ENCODE data around the gene OSBPL2. TPM values are rescaled to one million over a fixed set of nuclear protein-coding genes. Genes with fewer than 3 reads are reported as not detected.

OSBPL2 gene
- total and polyA plus RNA-seq, 2 donors (not counting 1 experiment from before 2014, with no cell fraction given): 28.1 to 74.3 TPM

- Mint-ChIP-seq H3K27ac (no peak overlapping the region), H3K27me3 (no peaks in the 10 kb centered on the region), H3K9me3 (ENCODE audit: insufficient read depth) (no peaks in the 10 kb centered on the region), H3K4me3 (no peak overlapping the region), H3K4me1 (peaks cover 8% of the 10 kb centered on the region)
- ChIA-PET CTCF (no interaction called here), POLR2A (no interaction called here)
- no peak for ATAC-seq (ENCODE audit: low read depth)
- Histone ChIP-seq H3K4me1 (ENCODE audit: control insufficient read depth in 2 of 2, insufficient read depth in 2 of 2, low read length in 2 of 2) (no peaks in the 10 kb centered on the region), H2AFZ (ENCODE audit: insufficient read depth, low read depth, low read length, poor library complexity, severe bottlenecking) (no peak overlapping the region), H3K36me3 (replicated peaks in 1 of 2; ENCODE audit: control extremely low read depth in 1 of 2, control insufficient read depth in 1 of 2, extremely low read depth in 1 of 2, insufficient read depth in 2 of 2, low read length in 1 of 2) (peaks cover 4 to 43% of the 10 kb centered on the region in 2 experiments), H3K27me3 (replicated peaks in 1 of 4; ENCODE audit: control extremely low read depth in 1 of 4, control insufficient read depth in 3 of 4, insufficient read depth in 4 of 4, low read length in 3 of 4) (no peaks in the 10 kb centered on the region), H3K79me2 (ENCODE audit: control insufficient read depth, insufficient read depth, low read length) (peaks cover 49% of the 10 kb centered on the region), H3K9me3 (ENCODE audit: control extremely low read depth in 1 of 3, control insufficient read depth in 2 of 3, insufficient read depth in 1 of 3, low read length in 2 of 3) (no peaks in the 10 kb centered on the region), H4K20me1 (ENCODE audit: control insufficient read depth, insufficient read depth, low read length, poor library complexity, severe bottlenecking) (peaks cover 17% of the 10 kb centered on the region), H3K27ac (ENCODE audit: low read length in 2 of 2) (no peak overlapping the region), H3K9ac (ENCODE audit: low read length) (no peak overlapping the region), H3K4me2 (replicated peaks; ENCODE audit: low read depth, low read length, poor library complexity, severe bottlenecking) (no peak overlapping the region), H3K4me3 (ENCODE audit: control extremely low read depth in 1 of 5, extremely low read depth in 1 of 5, insufficient read depth in 1 of 5, low read depth in 2 of 5, low read length in 4 of 5) (no peak overlapping the region)
- no peak for TF ChIP-seq CTCF (IDR thresholded peaks at IDR 0.05)
- no peak for TF ChIP-seq EZH2 (IDR thresholded peaks at IDR 0.05; ENCODE audit: borderline replicate concordance, insufficient read depth, low read depth, low read length, poor library complexity, severe bottlenecking)
- no peak for DNase-seq
- WGBS (ENCODE audit: insufficient coverage): 97% methylated on average over 9 of the region's 10 CpGs
- intact Hi-C loops (cut with micrococcal nuclease): no loop called here
Measured at GRCh38 chr20:62192635-62193034, 45.7 kb upstream of the OSBPL2 start.

- Histone ChIP-seq H2AFZ (ENCODE audit: insufficient read depth, low read depth, low read length, poor library complexity, severe bottlenecking) (no peak overlapping the region), H3K27me3 (replicated peaks in 1 of 4; ENCODE audit: control extremely low read depth in 1 of 4, control insufficient read depth in 3 of 4, insufficient read depth in 4 of 4, low read length in 3 of 4) (no peaks in the 10 kb centered on the region), H3K27ac (ENCODE audit: low read length in 2 of 2) (no peak overlapping the region), H3K9me3 (ENCODE audit: control extremely low read depth in 1 of 3, control insufficient read depth in 2 of 3, insufficient read depth in 1 of 3, low read length in 2 of 3) (no peaks in the 10 kb centered on the region), H3K9ac (ENCODE audit: low read length) (no peak overlapping the region), H3K36me3 (replicated peaks in 1 of 2; ENCODE audit: control extremely low read depth in 1 of 2, control insufficient read depth in 1 of 2, extremely low read depth in 1 of 2, insufficient read depth in 2 of 2, low read length in 1 of 2) (peaks cover 4 to 49% of the 10 kb centered on the region in 2 experiments), H3K4me2 (replicated peaks; ENCODE audit: low read depth, low read length, poor library complexity, severe bottlenecking) (no peak overlapping the region), H3K4me3 (ENCODE audit: control extremely low read depth in 1 of 5, extremely low read depth in 1 of 5, insufficient read depth in 1 of 5, low read depth in 2 of 5, low read length in 4 of 5) (no peak overlapping the region), H3K4me1 (ENCODE audit: control insufficient read depth in 2 of 2, insufficient read depth in 2 of 2, low read length in 2 of 2) (no peaks in the 10 kb centered on the region), H4K20me1 (ENCODE audit: control insufficient read depth, insufficient read depth, low read length, poor library complexity, severe bottlenecking) (peaks cover 17% of the 10 kb centered on the region), H3K79me2 (ENCODE audit: control insufficient read depth, insufficient read depth, low read length) (peaks cover 44% of the 10 kb centered on the region)
- TF ChIP-seq CTCF (IDR thresholded peaks at IDR 0.05) (no peak), EZH2 (IDR thresholded peaks at IDR 0.05; ENCODE audit: borderline replicate concordance, insufficient read depth, low read depth, low read length, poor library complexity, severe bottlenecking) (no peak)
- no peak overlapping the region for H3K4me3 Mint-ChIP-seq
- no peaks in the 10 kb centered on the region for H3K9me3 Mint-ChIP-seq (ENCODE audit: insufficient read depth)
- WGBS (ENCODE audit: insufficient coverage): 96% methylated on average over 17 of the region's 29 CpGs
- H3K27ac Mint-ChIP-seq: no peak overlapping the region
- ATAC-seq (ENCODE audit: low read depth) (no peak), DNase-seq (no peak)
- ChIA-PET POLR2A (no interaction called here), CTCF (no interaction called here)
- intact Hi-C loops (cut with micrococcal nuclease): no loop called here
- H3K27me3 Mint-ChIP-seq: no peaks in the 10 kb centered on the region
- H3K4me1 Mint-ChIP-seq: peaks cover 7% of the 10 kb centered on the region
Measured at GRCh38 chr20:62193079-62194025, 45.0 kb upstream of the OSBPL2 start.
